Uterus (tissue), 2 donors: ENCODE results near the gene TUBGCP5.

Source experiments
- POLR2A ChIP-seq, 2 donors: fragments of 450-650 bp; IDR thresholded peaks; one replicate each; pipeline ENCODE4 v1.6.1; 2016; ENCODE audit warnings: antibody characterized with exemption in 2 of 2, mild to moderate bottlenecking in 1 of 2, moderate library complexity in 1 of 2
- TF ChIP-seq, protein P1 (sequence below), 4 experiments: fragments of 200-600 bp in 2 of 4; fragments of 450-650 bp in 2 of 4; sonication (generic) in 2 of 4; IDR thresholded peaks; one replicate each; pipeline ENCODE4 v1.5.1; 2016 to 2019; ENCODE audit warnings: antibody characterized with exemption in 4 of 4, mild to moderate bottlenecking in 2 of 4, moderate library complexity in 1 of 4

- TF ChIP-seq, protein P1, sequence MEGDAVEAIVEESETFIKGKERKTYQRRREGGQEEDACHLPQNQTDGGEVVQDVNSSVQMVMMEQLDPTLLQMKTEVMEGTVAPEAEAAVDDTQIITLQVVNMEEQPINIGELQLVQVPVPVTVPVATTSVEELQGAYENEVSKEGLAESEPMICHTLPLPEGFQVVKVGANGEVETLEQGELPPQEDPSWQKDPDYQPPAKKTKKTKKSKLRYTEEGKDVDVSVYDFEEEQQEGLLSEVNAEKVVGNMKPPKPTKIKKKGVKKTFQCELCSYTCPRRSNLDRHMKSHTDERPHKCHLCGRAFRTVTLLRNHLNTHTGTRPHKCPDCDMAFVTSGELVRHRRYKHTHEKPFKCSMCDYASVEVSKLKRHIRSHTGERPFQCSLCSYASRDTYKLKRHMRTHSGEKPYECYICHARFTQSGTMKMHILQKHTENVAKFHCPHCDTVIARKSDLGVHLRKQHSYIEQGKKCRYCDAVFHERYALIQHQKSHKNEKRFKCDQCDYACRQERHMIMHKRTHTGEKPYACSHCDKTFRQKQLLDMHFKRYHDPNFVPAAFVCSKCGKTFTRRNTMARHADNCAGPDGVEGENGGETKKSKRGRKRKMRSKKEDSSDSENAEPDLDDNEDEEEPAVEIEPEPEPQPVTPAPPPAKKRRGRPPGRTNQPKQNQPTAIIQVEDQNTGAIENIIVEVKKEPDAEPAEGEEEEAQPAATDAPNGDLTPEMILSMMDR (IDR thresholded peaks at IDR 0.05): no peak
- TF ChIP-seq POLR2A (IDR thresholded peaks at IDR 0.05): no peak
Measured at GRCh38 chr15:22956978-22957260, 82.5 kb downstream of the TUBGCP5 start.
